HepG2 (cell line): Measurements from ENCODE around the gene ADGRL2.

ENCODE experiments used
- ATF1 ChIP-seq: IDR thresholded peaks from 2 replicates; pipeline ENCODE4 v1.6.1; 2016; ENCODE audit warnings: mild to moderate bottlenecking, control low read depth
- ATF3 ChIP-seq: sonication (generic); formaldehyde crosslinking; IDR thresholded peaks from 2 replicates; pipeline ENCODE4 v1.4.0; 2020; ENCODE audit warnings: missing genetic modification reagents
- CREB1 ChIP-seq, 2 experiments: fragments of 450-650 bp in 1 of 2; IDR thresholded peaks; 2 replicates each; pipeline ENCODE4 v1.6.1; 2016 to 2017; ENCODE audit warnings: control low read depth in 1 of 2, mild to moderate bottlenecking in 1 of 2, missing compliant biosample characterization in 1 of 2, missing genetic modification characterization in 1 of 2
- CTCF ChIP-seq: sonication (generic); formaldehyde crosslinking; IDR thresholded peaks from 2 replicates; pipeline ENCODE4 v1.5.0; 2020; ENCODE audit warnings: mild to moderate bottlenecking, missing genetic modification reagents, moderate library complexity
- ELF4 ChIP-seq: sonication (generic); formaldehyde crosslinking; IDR thresholded peaks from 2 replicates; pipeline ENCODE4 v1.5.0; 2020; ENCODE audit warnings: missing genetic modification reagents, mild to moderate bottlenecking, moderate library complexity, borderline replicate concordance
- IRF1 ChIP-seq: sonication (generic); formaldehyde crosslinking; IDR thresholded peaks from 2 replicates; pipeline ENCODE4 v1.4.0; 2020; ENCODE audit warnings: low read depth, mild to moderate bottlenecking, missing genetic modification reagents
- JUND ChIP-seq: sonication (generic); formaldehyde crosslinking; IDR thresholded peaks from 2 replicates; pipeline ENCODE4 v1.8.0; 2022; ENCODE audit warnings: mild to moderate bottlenecking, missing genetic modification reagents
- MAZ ChIP-seq, 2 experiments: sonication (generic) in 1 of 2; formaldehyde crosslinking in 1 of 2; IDR thresholded peaks; 2 replicates each; pipeline versions ENCODE4 v1.5.0 to v1.6.1; 2012 to 2020; ENCODE audit warnings: low read depth in 2 of 2, mild to moderate bottlenecking in 2 of 2, borderline replicate concordance in 1 of 2, improper control_type of control experiment in 1 of 2, low read length in 1 of 2, missing genetic modification reagents in 1 of 2, moderate library complexity in 1 of 2
- MXI1 ChIP-seq: IDR thresholded peaks from 3 replicates; pipeline ENCODE4 v1.6.1; 2012; ENCODE audit warnings: low read depth, low read length, inconsistent platforms, borderline replicate concordance
- NFATC3 ChIP-seq: sonication (generic); formaldehyde crosslinking; IDR thresholded peaks from 2 replicates; pipeline ENCODE4 v1.5.1; 2020; ENCODE audit warnings: mild to moderate bottlenecking, missing genetic modification reagents
- PATZ1 ChIP-seq: sonication (generic); formaldehyde crosslinking; IDR thresholded peaks from 2 replicates; pipeline ENCODE4 v1.4.0; 2020; ENCODE audit warnings: missing genetic modification reagents
- ZFP41 ChIP-seq: sonication (generic); formaldehyde crosslinking; IDR thresholded peaks from 2 replicates; pipeline ENCODE4 v1.4.0; 2020; ENCODE audit warnings: mild to moderate bottlenecking, missing genetic modification reagents, borderline replicate concordance
- ZNF34 ChIP-seq: sonication (generic); formaldehyde crosslinking; IDR thresholded peaks from 2 replicates; pipeline ENCODE4 v1.4.0; 2020; ENCODE audit warnings: mild to moderate bottlenecking, missing genetic modification reagents, borderline replicate concordance
- ZNF776 ChIP-seq: sonication (generic); formaldehyde crosslinking; IDR thresholded peaks from 2 replicates; pipeline ENCODE4 v1.4.0; 2020; ENCODE audit warnings: mild to moderate bottlenecking, missing genetic modification reagents

DNA sequence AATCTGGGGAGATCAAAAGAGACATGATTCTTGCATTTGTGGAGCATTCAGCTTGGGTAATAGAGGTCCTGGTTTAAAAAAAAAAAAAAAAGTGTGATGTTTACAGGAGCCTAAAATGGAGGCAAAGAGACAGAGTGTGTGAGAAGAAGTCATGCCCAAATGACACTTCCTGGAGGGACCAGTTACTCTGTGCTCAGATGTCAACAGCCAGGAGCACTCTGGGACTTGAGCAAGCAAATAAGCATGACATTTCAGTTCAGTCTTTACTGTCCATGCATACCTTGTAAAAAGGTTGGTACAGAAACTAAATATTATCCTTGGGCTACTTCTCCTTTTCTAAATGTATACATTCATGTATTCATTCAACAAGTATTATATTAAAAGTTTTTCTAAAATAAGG lies 25.2 kb upstream of the ADGRL2 start:
- TF ChIP-seq ATF3 (CRISPR knock-in tag): no peak
- no peak for TF ChIP-seq CTCF (CRISPR knock-in tag)
- TF ChIP-seq MXI1: no peak
- no peak for TF ChIP-seq ATF1 (CRISPR knock-in tag)
- no peak for TF ChIP-seq PATZ1 (CRISPR knock-in tag)
- no peak for TF ChIP-seq ZNF34 (CRISPR knock-in tag)
- TF ChIP-seq IRF1 (CRISPR knock-in tag): no peak
- TF ChIP-seq NFATC3 (CRISPR knock-in tag): no peak
- TF ChIP-seq JUND (CRISPR knock-in tag): no peak
- TF ChIP-seq ZNF776 (CRISPR knock-in tag): no peak
- TF ChIP-seq MAZ (IDR thresholded peaks at IDR 0.05; ENCODE audit: borderline replicate concordance, low read depth, low read length): no peak
- TF ChIP-seq MAZ (CRISPR knock-in tag; IDR thresholded peaks at IDR 0.05; ENCODE audit: low read depth): no peak
- TF ChIP-seq ZFP41 (CRISPR knock-in tag): no peak
- TF ChIP-seq ELF4 (CRISPR knock-in tag): no peak
- no peak for TF ChIP-seq CREB1 (IDR thresholded peaks at IDR 0.05)
- no peak for TF ChIP-seq CREB1 (CRISPR knock-in tag; IDR thresholded peaks at IDR 0.05)
